MM.1S (cell line): ENCODE measurements around the gene FASLG.

Source experiments
- EZH2 ChIP-seq: fragments of 300-600 bp; sonication (generic); optimal IDR thresholded peaks from 2 replicates; pipeline ENCODE3; 2017; ENCODE audit warnings: low read depth, mild to moderate bottlenecking, antibody characterized with exemption, low read length, mixed read lengths
- EZH2phosphoT487 ChIP-seq: fragments of 300-600 bp; sonication (generic); IDR thresholded peaks from 2 replicates; pipeline ENCODE4 v1.6.1; 2018; ENCODE audit warnings: antibody characterized with exemption, low read length
- TF ChIP-seq, protein P1 (sequence below): fragments of 300-600 bp; sonication (generic); IDR thresholded peaks from 2 replicates; pipeline ENCODE4 v1.5.1; 2016; ENCODE audit warnings: antibody characterized with exemption, low read length, mixed read lengths

DNA sequence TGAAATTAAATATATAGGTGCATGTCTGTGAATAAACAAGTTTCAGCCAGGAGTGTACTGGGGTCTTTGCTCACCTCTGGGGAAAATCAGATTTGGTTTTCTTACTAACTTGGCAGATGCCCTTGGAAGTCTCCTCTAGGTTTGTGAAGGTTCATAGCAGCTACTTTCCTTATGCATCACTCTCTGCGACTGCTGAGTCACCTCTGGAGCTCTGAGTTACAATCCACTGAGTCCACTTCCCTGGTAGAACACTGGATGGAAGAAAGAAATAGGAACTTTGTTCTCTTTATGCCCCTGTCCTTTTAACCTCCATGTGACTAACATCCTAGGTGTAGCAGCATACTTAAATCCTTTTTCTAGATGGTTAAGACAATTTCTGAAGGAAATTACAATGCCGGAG, 4.4 kb upstream of the FASLG start:
- TF ChIP-seq, protein P1, sequence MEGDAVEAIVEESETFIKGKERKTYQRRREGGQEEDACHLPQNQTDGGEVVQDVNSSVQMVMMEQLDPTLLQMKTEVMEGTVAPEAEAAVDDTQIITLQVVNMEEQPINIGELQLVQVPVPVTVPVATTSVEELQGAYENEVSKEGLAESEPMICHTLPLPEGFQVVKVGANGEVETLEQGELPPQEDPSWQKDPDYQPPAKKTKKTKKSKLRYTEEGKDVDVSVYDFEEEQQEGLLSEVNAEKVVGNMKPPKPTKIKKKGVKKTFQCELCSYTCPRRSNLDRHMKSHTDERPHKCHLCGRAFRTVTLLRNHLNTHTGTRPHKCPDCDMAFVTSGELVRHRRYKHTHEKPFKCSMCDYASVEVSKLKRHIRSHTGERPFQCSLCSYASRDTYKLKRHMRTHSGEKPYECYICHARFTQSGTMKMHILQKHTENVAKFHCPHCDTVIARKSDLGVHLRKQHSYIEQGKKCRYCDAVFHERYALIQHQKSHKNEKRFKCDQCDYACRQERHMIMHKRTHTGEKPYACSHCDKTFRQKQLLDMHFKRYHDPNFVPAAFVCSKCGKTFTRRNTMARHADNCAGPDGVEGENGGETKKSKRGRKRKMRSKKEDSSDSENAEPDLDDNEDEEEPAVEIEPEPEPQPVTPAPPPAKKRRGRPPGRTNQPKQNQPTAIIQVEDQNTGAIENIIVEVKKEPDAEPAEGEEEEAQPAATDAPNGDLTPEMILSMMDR: no peak
- TF ChIP-seq EZH2: no peak
- no peak for TF ChIP-seq EZH2phosphoT487
